ENCODE results near the gene IMMP2L. TPM values are rescaled to one million over a fixed set of nuclear protein-coding genes. Genes with fewer than 3 reads are reported as not detected.

The IMMP2L gene
- polyA plus RNA-seq, 2 of the 4 experiments (the other 2 are of a cell fraction) = 16.1 to 23.8 TPM

- DNase-seq (ENCODE audit: low read depth in 1 of 2, low spot score in 1 of 2) (no peak), FAIRE-seq (no peak), ATAC-seq (no peak)
- H3K4me2 ChIP-seq = no peak overlapping the region
- H3K4me1 ChIP-seq = peaks cover 21% of the 10 kb centered on the region
- TF ChIP-seq ESRRA (IDR thresholded peaks at IDR 0.05; ENCODE audit: borderline replicate concordance, low read length) (no peak), KDM1A (IDR thresholded peaks at IDR 0.05; ENCODE audit: low read depth) (no peak), KDM5A (IDR thresholded peaks at IDR 0.05) (no peak), CBX8 (IDR thresholded peaks at IDR 0.05) (no peak), HOXB13 (CRISPR knock-in tag; IDR thresholded peaks at IDR 0.05; ENCODE audit: low read depth) (no peak), MAZ (IDR thresholded peaks at IDR 0.05; ENCODE audit: borderline replicate concordance, low read depth, low read length) (no peak), EHF (CRISPR knock-in tag; IDR thresholded peaks at IDR 0.05) (no peak), GATA3 (IDR thresholded peaks at IDR 0.05; ENCODE audit: borderline replicate concordance) (no peak), TP53 (CRISPR knock-in tag; IDR thresholded peaks at IDR 0.05) (no peak), ELK1 (IDR thresholded peaks at IDR 0.05; ENCODE audit: low read depth, low read length) (no peak), FOSL2 (IDR thresholded peaks at IDR 0.05) (no peak), FOSL2 (CRISPR knock-in tag; IDR thresholded peaks at IDR 0.05) (no peak), ZFP36 (IDR thresholded peaks at IDR 0.05; ENCODE audit: borderline replicate concordance, partially characterized antibody) (no peak), POLR2A (IDR thresholded peaks at IDR 0.05; ENCODE audit: low read length) (no peak), PHF8 (IDR thresholded peaks at IDR 0.05; ENCODE audit: borderline replicate concordance, low read depth) (no peak), FOSB (CRISPR knock-in tag; IDR thresholded peaks at IDR 0.05) (no peak), NFE2L2 (conservative IDR thresholded peaks at IDR 0.05; ENCODE audit: low read length) (no peak)
- TF ChIP-seq, protein P1, sequence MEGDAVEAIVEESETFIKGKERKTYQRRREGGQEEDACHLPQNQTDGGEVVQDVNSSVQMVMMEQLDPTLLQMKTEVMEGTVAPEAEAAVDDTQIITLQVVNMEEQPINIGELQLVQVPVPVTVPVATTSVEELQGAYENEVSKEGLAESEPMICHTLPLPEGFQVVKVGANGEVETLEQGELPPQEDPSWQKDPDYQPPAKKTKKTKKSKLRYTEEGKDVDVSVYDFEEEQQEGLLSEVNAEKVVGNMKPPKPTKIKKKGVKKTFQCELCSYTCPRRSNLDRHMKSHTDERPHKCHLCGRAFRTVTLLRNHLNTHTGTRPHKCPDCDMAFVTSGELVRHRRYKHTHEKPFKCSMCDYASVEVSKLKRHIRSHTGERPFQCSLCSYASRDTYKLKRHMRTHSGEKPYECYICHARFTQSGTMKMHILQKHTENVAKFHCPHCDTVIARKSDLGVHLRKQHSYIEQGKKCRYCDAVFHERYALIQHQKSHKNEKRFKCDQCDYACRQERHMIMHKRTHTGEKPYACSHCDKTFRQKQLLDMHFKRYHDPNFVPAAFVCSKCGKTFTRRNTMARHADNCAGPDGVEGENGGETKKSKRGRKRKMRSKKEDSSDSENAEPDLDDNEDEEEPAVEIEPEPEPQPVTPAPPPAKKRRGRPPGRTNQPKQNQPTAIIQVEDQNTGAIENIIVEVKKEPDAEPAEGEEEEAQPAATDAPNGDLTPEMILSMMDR (IDR thresholded peaks at IDR 0.05) = no peak
- peaks cover 34% of the 10 kb centered on the region for H3K9me3 ChIP-seq
- no peak overlapping the region for H3K27ac ChIP-seq
- CTCF ChIA-PET = no interaction called here
- H3K4me3 ChIP-seq = no peak overlapping the region
- POLR2A ChIA-PET = no interaction called here
These were observed 40.6 kb downstream of the IMMP2L start for GRCh38 chr7:111521660-111522059.

DNA sequence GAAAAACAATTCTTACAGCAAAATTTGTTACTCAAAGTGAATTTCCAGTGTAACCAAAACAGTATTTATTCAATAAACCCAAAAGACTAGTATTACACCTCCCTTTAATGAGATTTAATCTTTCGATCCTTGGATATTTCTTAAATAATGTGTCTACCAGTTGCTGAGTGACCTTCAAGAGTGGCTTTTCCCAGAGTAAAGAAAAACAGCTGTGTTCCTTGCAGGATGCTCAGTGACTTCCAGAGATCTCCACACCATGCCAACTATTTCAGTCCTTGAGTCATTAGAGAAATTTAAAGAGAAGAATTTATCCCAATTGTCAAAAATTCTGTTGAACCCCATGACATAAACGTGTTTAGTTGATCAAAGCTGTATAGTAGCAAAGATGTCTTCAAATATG lies 44.0 kb downstream of the IMMP2L start:
- H3K27ac ChIP-seq = peak overlapping the region; percentile 83 to 87
- ChIA-PET CTCF (no interaction called here), POLR2A (no interaction called here)
- FAIRE-seq (no peak), ATAC-seq (no peak), DNase-seq (ENCODE audit: low read depth in 1 of 2, low spot score in 1 of 2) (no peak)
- no peak overlapping the region for H3K4me3 ChIP-seq
- H3K4me1 ChIP-seq = peaks cover 41% of the 10 kb centered on the region
- TF ChIP-seq HOXA7 (CRISPR knock-in tag; IDR thresholded peaks at IDR 0.05) (peak; percentile 59; the same call in 1 of the 2 replicates), HOXB13 (CRISPR knock-in tag; IDR thresholded peaks at IDR 0.05; ENCODE audit: low read depth) (0 out of 2 replicates have a peak, but pooled peaks have one; percentile 26), POLR2A (IDR thresholded peaks at IDR 0.05; ENCODE audit: low read length) (no peak), ZFP36 (IDR thresholded peaks at IDR 0.05; ENCODE audit: borderline replicate concordance, partially characterized antibody) (no peak)
- WGBS (ENCODE audit: missing lambda C conversion rate) = 55% methylated on average over 2 of the region's 2 CpGs
- peaks cover 34% of the 10 kb centered on the region for H3K9me3 ChIP-seq
- peak overlapping the region; percentile 79 for H3K4me2 ChIP-seq

DNA sequence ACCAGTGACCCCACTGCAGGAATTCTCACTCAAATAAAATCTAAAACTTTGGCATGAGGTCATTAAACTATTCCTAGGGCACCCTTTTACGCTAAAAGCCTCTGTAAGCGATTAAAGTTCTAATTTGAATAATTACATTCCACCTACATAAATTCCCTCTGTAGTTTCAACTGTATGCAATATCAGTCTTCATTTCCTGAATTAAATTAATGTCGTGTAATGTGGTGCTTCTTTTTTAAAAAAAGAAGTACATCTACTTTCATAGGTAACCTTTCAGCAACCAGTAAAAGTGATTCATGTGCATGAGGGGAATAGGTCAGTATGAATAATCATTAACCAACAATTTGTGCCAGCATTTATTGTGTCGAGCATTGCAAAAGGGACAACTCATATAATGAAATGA lies 44.7 kb downstream of the IMMP2L start:
- FAIRE-seq (peak; percentile 98), DNase-seq (ENCODE audit: low read depth in 1 of 2, low spot score in 1 of 2) (peak; percentile 31 to 81), ATAC-seq (peak; percentile 69 to 73; a peak in 5 of 6 replicates)
- 18% methylated on average over 4 of the region's 4 CpGs for WGBS (ENCODE audit: missing lambda C conversion rate)
- POLR2A ChIA-PET = interaction anchor here (1.2 kb wide), 1 partner anchor 44 kb away, joined by 8 read pairs; the partner anchor contains the start of gene IMMP2L
- Histone ChIP-seq H3K27ac (peak overlapping the region; percentile 83), H3K9me3 (peaks cover 33% of the 10 kb centered on the region), H3K4me1 (peaks cover 41% of the 10 kb centered on the region), H3K4me2 (peak overlapping the region; percentile 79), H3K4me3 (0 out of 3 replicates have a peak overlapping the region, but pooled peaks have one; percentile 10)
- CTCF ChIA-PET = interaction anchor here (0.9 kb wide), 1 partner anchor 9 kb away, joined by 4 read pairs; no protein-coding TSS in a partner anchor
- TF ChIP-seq RNF2 (IDR thresholded peaks at IDR 0.05; ENCODE audit: borderline replicate concordance, low read depth) (no peak), RAD21 (conservative IDR thresholded peaks at IDR 0.05 in 1 of 2, IDR thresholded peaks at IDR 0.05 in 1 of 2) (0 out of 5 replicates have a peak, but pooled peaks of 1 of the 2 experiments have one; percentile 27), HOXB5 (CRISPR knock-in tag; IDR thresholded peaks at IDR 0.05) (peak; percentile 74), PBX3 (IDR thresholded peaks at IDR 0.05) (no peak), FOSL2 (IDR thresholded peaks at IDR 0.05) (peak; percentile 57), FOSL2 (CRISPR knock-in tag; IDR thresholded peaks at IDR 0.05) (peak; percentile 84), CBX2 (IDR thresholded peaks at IDR 0.05; ENCODE audit: borderline replicate concordance, low read depth) (no peak), NR3C1 (IDR thresholded peaks at IDR 0.05) (no peak), HMGXB4 (CRISPR knock-in tag; IDR thresholded peaks at IDR 0.05; ENCODE audit: borderline replicate concordance) (no peak), POLR2A (IDR thresholded peaks at IDR 0.05; ENCODE audit: low read length) (no peak), NFE2L2 (conservative IDR thresholded peaks at IDR 0.05; ENCODE audit: low read length) (no peak), MAZ (IDR thresholded peaks at IDR 0.05; ENCODE audit: borderline replicate concordance, low read depth, low read length) (no peak), NPAS2 (CRISPR knock-in tag; IDR thresholded peaks at IDR 0.05; ENCODE audit: borderline replicate concordance) (no peak), MYC (IDR thresholded peaks at IDR 0.05; ENCODE audit: borderline replicate concordance, low read length) (no peak), KDM1A (IDR thresholded peaks at IDR 0.05; ENCODE audit: low read depth) (no peak)

Measured in A549 (cell line).